ENCODE results near the gene UTS2B.

The UTS2B gene

GRCh38 chr3:191366675-191367074 lies 36.3 kb upstream of the UTS2B start:
- H3K27ac ChIP-seq (ENCODE audit: low read length) = no peak overlapping the region
- no peak overlapping the region for H3K9ac ChIP-seq (ENCODE audit: low read depth, low read length)
- no peak overlapping the region for H3K4me2 ChIP-seq (ENCODE audit: insufficient read depth, low read length)
- DNase-seq (no peak), ATAC-seq (ENCODE audit: insufficient read depth, low read depth) (no peak)
- no peak for TF ChIP-seq CTCF (IDR thresholded peaks at IDR 0.05; ENCODE audit: borderline replicate concordance, extremely low read depth, low read length, poor library complexity, severe bottlenecking)
- no peak for TF ChIP-seq EZH2 (IDR thresholded peaks at IDR 0.05; ENCODE audit: borderline replicate concordance, low read depth, low read length, severe bottlenecking)
- no peak overlapping the region for H2AFZ ChIP-seq (ENCODE audit: low read depth, low read length)
- H3K79me2 ChIP-seq (ENCODE audit: insufficient read depth, low read length) = no peaks in the 10 kb centered on the region
- no peaks in the 10 kb centered on the region for H3K4me1 ChIP-seq (ENCODE audit: insufficient read depth, low read length)
- no peaks in the 10 kb centered on the region for H3K9me3 ChIP-seq (ENCODE audit: insufficient read depth, low read length, severe bottlenecking)
- H3K27me3 ChIP-seq (ENCODE audit: insufficient read depth, low read length, poor library complexity) = no peaks in the 10 kb centered on the region
- no peak overlapping the region for H3K4me3 ChIP-seq (ENCODE audit: low read depth in 1 of 2, low read length in 2 of 2)
- no peaks in the 10 kb centered on the region for H4K20me1 ChIP-seq (ENCODE audit: insufficient read depth, low read length)
- H3K36me3 ChIP-seq (ENCODE audit: insufficient read depth, low read length) = no peaks in the 10 kb centered on the region

GRCh38 chr3:191363221-191363620 lies 32.9 kb upstream of the UTS2B start:
- no peaks in the 10 kb centered on the region for H3K36me3 ChIP-seq (ENCODE audit: insufficient read depth, low read length)
- H3K9me3 ChIP-seq (ENCODE audit: insufficient read depth, low read length, severe bottlenecking) = no peaks in the 10 kb centered on the region
- no peak overlapping the region for H3K4me2 ChIP-seq (ENCODE audit: insufficient read depth, low read length)
- ATAC-seq (ENCODE audit: insufficient read depth, low read depth) (no peak), DNase-seq (no peak)
- no peaks in the 10 kb centered on the region for H3K79me2 ChIP-seq (ENCODE audit: insufficient read depth, low read length)
- H4K20me1 ChIP-seq (ENCODE audit: insufficient read depth, low read length) = no peaks in the 10 kb centered on the region
- no peaks in the 10 kb centered on the region for H3K4me1 ChIP-seq (ENCODE audit: insufficient read depth, low read length)
- no peak overlapping the region for H3K27ac ChIP-seq (ENCODE audit: low read length)
- TF ChIP-seq CTCF (IDR thresholded peaks at IDR 0.05; ENCODE audit: borderline replicate concordance, extremely low read depth, low read length, poor library complexity, severe bottlenecking) (no peak), EZH2 (IDR thresholded peaks at IDR 0.05; ENCODE audit: borderline replicate concordance, low read depth, low read length, severe bottlenecking) (no peak)
- H3K9ac ChIP-seq (ENCODE audit: low read depth, low read length) = no peak overlapping the region
- no peak overlapping the region for H3K4me3 ChIP-seq (ENCODE audit: low read depth in 1 of 2, low read length in 2 of 2)
- H3K27me3 ChIP-seq (ENCODE audit: insufficient read depth, low read length, poor library complexity) = no peaks in the 10 kb centered on the region
- H2AFZ ChIP-seq (ENCODE audit: low read depth, low read length) = no peak overlapping the region

- Histone ChIP-seq H3K4me3 (ENCODE audit: low read depth in 1 of 2, low read length in 2 of 2) (no peak overlapping the region), H3K4me1 (ENCODE audit: insufficient read depth, low read length) (no peaks in the 10 kb centered on the region), H4K20me1 (ENCODE audit: insufficient read depth, low read length) (no peaks in the 10 kb centered on the region), H3K27me3 (ENCODE audit: insufficient read depth, low read length, poor library complexity) (no peaks in the 10 kb centered on the region), H2AFZ (ENCODE audit: low read depth, low read length) (no peak overlapping the region), H3K36me3 (ENCODE audit: insufficient read depth, low read length) (no peaks in the 10 kb centered on the region), H3K9ac (ENCODE audit: low read depth, low read length) (no peak overlapping the region), H3K27ac (ENCODE audit: low read length) (no peak overlapping the region), H3K4me2 (ENCODE audit: insufficient read depth, low read length) (no peak overlapping the region), H3K79me2 (ENCODE audit: insufficient read depth, low read length) (no peaks in the 10 kb centered on the region), H3K9me3 (ENCODE audit: insufficient read depth, low read length, severe bottlenecking) (no peaks in the 10 kb centered on the region)
- TF ChIP-seq EZH2 (IDR thresholded peaks at IDR 0.05; ENCODE audit: borderline replicate concordance, low read depth, low read length, severe bottlenecking) = no peak
- TF ChIP-seq CTCF (IDR thresholded peaks at IDR 0.05; ENCODE audit: borderline replicate concordance, extremely low read depth, low read length, poor library complexity, severe bottlenecking) = no peak
- ATAC-seq (ENCODE audit: insufficient read depth, low read depth) = no peak
- DNase-seq = no peak
These were observed 32.3 kb upstream of the UTS2B start for GRCh38 chr3:191362524-191363090.

- no peaks in the 10 kb centered on the region for H3K79me2 ChIP-seq (ENCODE audit: insufficient read depth, low read length)
- no peak overlapping the region for H3K4me3 ChIP-seq (ENCODE audit: low read depth in 1 of 2, low read length in 2 of 2)
- no peaks in the 10 kb centered on the region for H3K27me3 ChIP-seq (ENCODE audit: insufficient read depth, low read length, poor library complexity)
- no peak overlapping the region for H3K27ac ChIP-seq (ENCODE audit: low read length)
- H2AFZ ChIP-seq (ENCODE audit: low read depth, low read length) = no peak overlapping the region
- no peaks in the 10 kb centered on the region for H3K9me3 ChIP-seq (ENCODE audit: insufficient read depth, low read length, severe bottlenecking)
- H3K4me2 ChIP-seq (ENCODE audit: insufficient read depth, low read length) = no peak overlapping the region
- H4K20me1 ChIP-seq (ENCODE audit: insufficient read depth, low read length) = no peaks in the 10 kb centered on the region
- no peaks in the 10 kb centered on the region for H3K4me1 ChIP-seq (ENCODE audit: insufficient read depth, low read length)
- H3K36me3 ChIP-seq (ENCODE audit: insufficient read depth, low read length) = no peaks in the 10 kb centered on the region
- no peak overlapping the region for H3K9ac ChIP-seq (ENCODE audit: low read depth, low read length)
- DNase-seq = no peak
- no peak for ATAC-seq (ENCODE audit: insufficient read depth, low read depth)
- TF ChIP-seq CTCF (IDR thresholded peaks at IDR 0.05; ENCODE audit: borderline replicate concordance, extremely low read depth, low read length, poor library complexity, severe bottlenecking) = no peak
- no peak for TF ChIP-seq EZH2 (IDR thresholded peaks at IDR 0.05; ENCODE audit: borderline replicate concordance, low read depth, low read length, severe bottlenecking)
These were observed 31.7 kb upstream of the UTS2B start for GRCh38 chr3:191362037-191362436.

Data from DND-41 (cell line).